GM23338 (cell line): ENCODE data around the gene ERCC5.

Experiments
- EZH2 ChIP-seq: fragments of 200-600 bp; sonication (generic); IDR thresholded peaks from one replicate; pipeline ENCODE4 v1.8.0; 2017; ENCODE audit warnings: antibody characterized with exemption, mild to moderate bottlenecking, low read depth; ENCODE audit not compliant: unreplicated experiment
- JUNB ChIP-seq: IDR thresholded peaks from one replicate; pipeline ENCODE4 v1.6.1; 2016; ENCODE audit warnings: antibody characterized with exemption; ENCODE audit not compliant: unreplicated experiment
- POLR2AphosphoS5 ChIP-seq: IDR thresholded peaks from 2 replicates; pipeline ENCODE4 v1.6.1; 2016; ENCODE audit warnings: antibody characterized with exemption, low read depth
- TF ChIP-seq, protein P1 (sequence below), 2 experiments: fragments of 200-600 bp in 1 of 2; sonication (generic) in 1 of 2; conservative IDR thresholded peaks; 2 replicates each; pipeline versions ENCODE4 v1.5.1 to v1.6.1; 2016 to 2017; ENCODE audit warnings: antibody characterized with exemption in 2 of 2, low read depth in 2 of 2, mild to moderate bottlenecking in 2 of 2, moderate library complexity in 1 of 2
- TF ChIP-seq, protein P2 (sequence below): IDR thresholded peaks from one replicate; pipeline ENCODE4 v1.6.1; 2018; ENCODE audit warnings: antibody characterized with exemption; ENCODE audit not compliant: unreplicated experiment

DNA sequence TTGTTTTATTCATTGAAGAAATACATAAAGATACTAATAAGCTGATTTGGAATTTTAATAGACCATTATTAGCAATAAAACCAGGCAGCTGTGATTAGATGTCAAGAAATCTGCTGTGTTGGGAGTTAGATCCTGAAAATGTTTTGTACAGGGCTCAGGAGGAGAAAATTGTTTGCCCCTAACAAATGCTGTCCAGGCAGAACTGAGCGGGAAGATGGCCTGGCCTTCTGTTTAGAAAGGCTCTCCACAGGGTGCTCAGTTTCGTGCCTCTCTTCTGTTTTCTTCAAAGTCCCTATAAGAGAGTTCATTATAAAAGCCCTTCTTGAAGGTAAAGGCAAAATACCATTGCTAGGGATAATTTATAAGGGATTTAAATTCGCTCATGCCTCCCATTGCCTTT, 64.1 kb downstream of the ERCC5 start:
- TF ChIP-seq, protein P1, sequence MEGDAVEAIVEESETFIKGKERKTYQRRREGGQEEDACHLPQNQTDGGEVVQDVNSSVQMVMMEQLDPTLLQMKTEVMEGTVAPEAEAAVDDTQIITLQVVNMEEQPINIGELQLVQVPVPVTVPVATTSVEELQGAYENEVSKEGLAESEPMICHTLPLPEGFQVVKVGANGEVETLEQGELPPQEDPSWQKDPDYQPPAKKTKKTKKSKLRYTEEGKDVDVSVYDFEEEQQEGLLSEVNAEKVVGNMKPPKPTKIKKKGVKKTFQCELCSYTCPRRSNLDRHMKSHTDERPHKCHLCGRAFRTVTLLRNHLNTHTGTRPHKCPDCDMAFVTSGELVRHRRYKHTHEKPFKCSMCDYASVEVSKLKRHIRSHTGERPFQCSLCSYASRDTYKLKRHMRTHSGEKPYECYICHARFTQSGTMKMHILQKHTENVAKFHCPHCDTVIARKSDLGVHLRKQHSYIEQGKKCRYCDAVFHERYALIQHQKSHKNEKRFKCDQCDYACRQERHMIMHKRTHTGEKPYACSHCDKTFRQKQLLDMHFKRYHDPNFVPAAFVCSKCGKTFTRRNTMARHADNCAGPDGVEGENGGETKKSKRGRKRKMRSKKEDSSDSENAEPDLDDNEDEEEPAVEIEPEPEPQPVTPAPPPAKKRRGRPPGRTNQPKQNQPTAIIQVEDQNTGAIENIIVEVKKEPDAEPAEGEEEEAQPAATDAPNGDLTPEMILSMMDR (conservative IDR thresholded peaks at IDR 0.05; ENCODE audit: low read depth in 2 of 2) = no peak
- TF ChIP-seq POLR2AphosphoS5 = no peak
- no peak for TF ChIP-seq JUNB
- TF ChIP-seq EZH2 = no peak
- TF ChIP-seq, protein P2, sequence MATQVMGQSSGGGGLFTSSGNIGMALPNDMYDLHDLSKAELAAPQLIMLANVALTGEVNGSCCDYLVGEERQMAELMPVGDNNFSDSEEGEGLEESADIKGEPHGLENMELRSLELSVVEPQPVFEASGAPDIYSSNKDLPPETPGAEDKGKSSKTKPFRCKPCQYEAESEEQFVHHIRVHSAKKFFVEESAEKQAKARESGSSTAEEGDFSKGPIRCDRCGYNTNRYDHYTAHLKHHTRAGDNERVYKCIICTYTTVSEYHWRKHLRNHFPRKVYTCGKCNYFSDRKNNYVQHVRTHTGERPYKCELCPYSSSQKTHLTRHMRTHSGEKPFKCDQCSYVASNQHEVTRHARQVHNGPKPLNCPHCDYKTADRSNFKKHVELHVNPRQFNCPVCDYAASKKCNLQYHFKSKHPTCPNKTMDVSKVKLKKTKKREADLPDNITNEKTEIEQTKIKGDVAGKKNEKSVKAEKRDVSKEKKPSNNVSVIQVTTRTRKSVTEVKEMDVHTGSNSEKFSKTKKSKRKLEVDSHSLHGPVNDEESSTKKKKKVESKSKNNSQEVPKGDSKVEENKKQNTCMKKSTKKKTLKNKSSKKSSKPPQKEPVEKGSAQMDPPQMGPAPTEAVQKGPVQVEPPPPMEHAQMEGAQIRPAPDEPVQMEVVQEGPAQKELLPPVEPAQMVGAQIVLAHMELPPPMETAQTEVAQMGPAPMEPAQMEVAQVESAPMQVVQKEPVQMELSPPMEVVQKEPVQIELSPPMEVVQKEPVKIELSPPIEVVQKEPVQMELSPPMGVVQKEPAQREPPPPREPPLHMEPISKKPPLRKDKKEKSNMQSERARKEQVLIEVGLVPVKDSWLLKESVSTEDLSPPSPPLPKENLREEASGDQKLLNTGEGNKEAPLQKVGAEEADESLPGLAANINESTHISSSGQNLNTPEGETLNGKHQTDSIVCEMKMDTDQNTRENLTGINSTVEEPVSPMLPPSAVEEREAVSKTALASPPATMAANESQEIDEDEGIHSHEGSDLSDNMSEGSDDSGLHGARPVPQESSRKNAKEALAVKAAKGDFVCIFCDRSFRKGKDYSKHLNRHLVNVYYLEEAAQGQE = no peak
